Peyer's patch (tissue), 4 donors: ENCODE data around the gene MSI1.

Experiments
- POLR2A ChIP-seq, 2 donors: fragments of 450-650 bp; IDR thresholded peaks; one replicate each; pipeline ENCODE4 v1.5.1; 2017; ENCODE audit warnings: antibody characterized with exemption in 2 of 2, mild to moderate bottlenecking in 2 of 2, moderate library complexity in 2 of 2
- TF ChIP-seq, protein P1 (sequence below), 6 experiments: fragments of 450-650 bp in 4 of 6; fragments of 200-600 bp in 2 of 6; sonication (generic) in 1 of 6; IDR thresholded peaks; one replicate each; pipeline ENCODE4 v1.5.1; 2017 to 2019; ENCODE audit warnings: antibody characterized with exemption in 6 of 6, mild to moderate bottlenecking in 3 of 6, moderate library complexity in 1 of 6

DNA sequence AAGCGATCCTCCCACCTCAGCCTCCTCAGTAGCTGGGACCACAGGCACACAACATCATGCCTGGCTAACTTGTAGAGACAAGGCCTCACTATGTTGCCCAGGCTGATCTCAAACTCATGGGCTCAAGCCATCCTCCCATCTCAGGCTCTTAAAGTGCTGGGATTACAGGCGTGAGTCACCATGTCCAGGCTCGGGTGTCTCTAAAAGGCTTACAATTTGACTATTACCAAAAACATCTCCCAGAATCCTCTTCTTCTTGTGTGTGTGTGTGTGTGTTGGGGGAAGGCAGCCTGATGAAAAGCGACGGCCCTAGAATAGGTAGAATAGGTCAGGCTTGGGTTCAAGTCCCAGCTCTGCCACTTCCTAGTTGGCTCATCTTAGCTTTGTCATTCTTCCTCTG, 16.8 kb downstream of the MSI1 start:
- TF ChIP-seq, protein P1, sequence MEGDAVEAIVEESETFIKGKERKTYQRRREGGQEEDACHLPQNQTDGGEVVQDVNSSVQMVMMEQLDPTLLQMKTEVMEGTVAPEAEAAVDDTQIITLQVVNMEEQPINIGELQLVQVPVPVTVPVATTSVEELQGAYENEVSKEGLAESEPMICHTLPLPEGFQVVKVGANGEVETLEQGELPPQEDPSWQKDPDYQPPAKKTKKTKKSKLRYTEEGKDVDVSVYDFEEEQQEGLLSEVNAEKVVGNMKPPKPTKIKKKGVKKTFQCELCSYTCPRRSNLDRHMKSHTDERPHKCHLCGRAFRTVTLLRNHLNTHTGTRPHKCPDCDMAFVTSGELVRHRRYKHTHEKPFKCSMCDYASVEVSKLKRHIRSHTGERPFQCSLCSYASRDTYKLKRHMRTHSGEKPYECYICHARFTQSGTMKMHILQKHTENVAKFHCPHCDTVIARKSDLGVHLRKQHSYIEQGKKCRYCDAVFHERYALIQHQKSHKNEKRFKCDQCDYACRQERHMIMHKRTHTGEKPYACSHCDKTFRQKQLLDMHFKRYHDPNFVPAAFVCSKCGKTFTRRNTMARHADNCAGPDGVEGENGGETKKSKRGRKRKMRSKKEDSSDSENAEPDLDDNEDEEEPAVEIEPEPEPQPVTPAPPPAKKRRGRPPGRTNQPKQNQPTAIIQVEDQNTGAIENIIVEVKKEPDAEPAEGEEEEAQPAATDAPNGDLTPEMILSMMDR (IDR thresholded peaks at IDR 0.05), result no peak
- TF ChIP-seq POLR2A (IDR thresholded peaks at IDR 0.05), result no peak
